GM23338 (cell line): ENCODE results near the gene C1orf87.

Experiments
- CREB1 ChIP-seq: fragments of 250-450 bp; sonication (Bioruptor Pico); IDR thresholded peaks from 2 replicates; pipeline ENCODE4 v1.5.0; 2020; ENCODE audit warnings: low read depth, mild to moderate bottlenecking, moderate library complexity
- EZH2 ChIP-seq: fragments of 200-600 bp; sonication (generic); IDR thresholded peaks from one replicate; pipeline ENCODE4 v1.8.0; 2017; ENCODE audit warnings: antibody characterized with exemption, mild to moderate bottlenecking, low read depth; ENCODE audit not compliant: unreplicated experiment
- EZH2phosphoT487 ChIP-seq: fragments of 200-600 bp; sonication (generic); IDR thresholded peaks from one replicate; pipeline ENCODE4 v1.8.1; 2018; ENCODE audit warnings: antibody characterized with exemption; ENCODE audit not compliant: unreplicated experiment
- JUNB ChIP-seq: IDR thresholded peaks from one replicate; pipeline ENCODE4 v1.6.1; 2016; ENCODE audit warnings: antibody characterized with exemption; ENCODE audit not compliant: unreplicated experiment
- NANOG ChIP-seq: IDR thresholded peaks from 2 replicates; pipeline ENCODE4 v1.6.1; 2016; ENCODE audit warnings: antibody characterized with exemption, borderline replicate concordance
- POLR2AphosphoS5 ChIP-seq: IDR thresholded peaks from 2 replicates; pipeline ENCODE4 v1.6.1; 2016; ENCODE audit warnings: antibody characterized with exemption, low read depth
- STAT1 ChIP-seq: IDR thresholded peaks from one replicate; pipeline ENCODE4 v1.6.1; 2016; ENCODE audit warnings: antibody characterized with exemption; ENCODE audit not compliant: unreplicated experiment
- ZNF114 ChIP-seq: fragments of 250-450 bp; sonication (Bioruptor Pico); IDR thresholded peaks from 2 replicates; pipeline ENCODE4 v1.5.0; 2020; ENCODE audit warnings: mild to moderate bottlenecking, moderate library complexity
- ZNF331 ChIP-seq: fragments of 250-450 bp; sonication (Bioruptor Pico); IDR thresholded peaks from 2 replicates; pipeline ENCODE4 v1.5.0; 2020; ENCODE audit warnings: low read depth, mild to moderate bottlenecking, moderate library complexity
- TF ChIP-seq, protein P1 (sequence below): IDR thresholded peaks from one replicate; pipeline ENCODE4 v1.6.1; 2018; ENCODE audit warnings: antibody characterized with exemption; ENCODE audit not compliant: unreplicated experiment
- TF ChIP-seq, protein P2 (sequence below), 2 experiments: fragments of 200-600 bp in 1 of 2; sonication (generic) in 1 of 2; conservative IDR thresholded peaks; 2 replicates each; pipeline versions ENCODE4 v1.5.1 to v1.6.1; 2016 to 2017; ENCODE audit warnings: antibody characterized with exemption in 2 of 2, low read depth in 2 of 2, mild to moderate bottlenecking in 2 of 2, moderate library complexity in 1 of 2
- TF ChIP-seq, protein P3 (sequence below): IDR thresholded peaks from 2 replicates; pipeline ENCODE4 v1.6.1; 2016; ENCODE audit warnings: antibody characterized with exemption
- TF ChIP-seq, protein P4 (sequence below): fragments of 250-450 bp; sonication (Bioruptor Pico); IDR thresholded peaks from 2 replicates; pipeline ENCODE4 v1.5.0; 2020; ENCODE audit warnings: mild to moderate bottlenecking, moderate library complexity

DNA sequence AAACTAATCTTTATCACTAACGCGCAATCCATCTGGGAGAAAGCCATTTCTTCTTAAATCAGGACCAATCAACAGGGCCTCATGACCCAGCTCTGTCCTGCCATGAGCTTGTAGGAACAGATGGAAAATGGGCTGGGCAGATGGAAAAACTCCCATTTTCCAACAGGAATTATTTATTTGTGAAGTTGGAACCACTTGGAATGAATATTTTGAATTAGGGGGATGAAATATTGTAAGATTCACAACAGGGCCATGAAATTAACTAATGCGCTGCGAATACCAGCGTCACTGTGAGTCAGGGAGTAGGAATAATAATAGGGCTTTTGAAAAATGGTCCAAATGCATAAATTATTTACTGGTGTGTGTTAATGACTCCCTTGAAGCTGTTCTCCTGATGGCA is 93.9 kb downstream of the C1orf87 start:
- TF ChIP-seq EZH2 (no peak), CREB1 (CRISPR knock-in tag) (no peak), POLR2AphosphoS5 (no peak), JUNB (no peak), EZH2phosphoT487 (no peak), STAT1 (no peak), ZNF331 (no peak), NANOG (no peak), ZNF114 (CRISPR knock-in tag) (no peak)
- TF ChIP-seq, protein P1, sequence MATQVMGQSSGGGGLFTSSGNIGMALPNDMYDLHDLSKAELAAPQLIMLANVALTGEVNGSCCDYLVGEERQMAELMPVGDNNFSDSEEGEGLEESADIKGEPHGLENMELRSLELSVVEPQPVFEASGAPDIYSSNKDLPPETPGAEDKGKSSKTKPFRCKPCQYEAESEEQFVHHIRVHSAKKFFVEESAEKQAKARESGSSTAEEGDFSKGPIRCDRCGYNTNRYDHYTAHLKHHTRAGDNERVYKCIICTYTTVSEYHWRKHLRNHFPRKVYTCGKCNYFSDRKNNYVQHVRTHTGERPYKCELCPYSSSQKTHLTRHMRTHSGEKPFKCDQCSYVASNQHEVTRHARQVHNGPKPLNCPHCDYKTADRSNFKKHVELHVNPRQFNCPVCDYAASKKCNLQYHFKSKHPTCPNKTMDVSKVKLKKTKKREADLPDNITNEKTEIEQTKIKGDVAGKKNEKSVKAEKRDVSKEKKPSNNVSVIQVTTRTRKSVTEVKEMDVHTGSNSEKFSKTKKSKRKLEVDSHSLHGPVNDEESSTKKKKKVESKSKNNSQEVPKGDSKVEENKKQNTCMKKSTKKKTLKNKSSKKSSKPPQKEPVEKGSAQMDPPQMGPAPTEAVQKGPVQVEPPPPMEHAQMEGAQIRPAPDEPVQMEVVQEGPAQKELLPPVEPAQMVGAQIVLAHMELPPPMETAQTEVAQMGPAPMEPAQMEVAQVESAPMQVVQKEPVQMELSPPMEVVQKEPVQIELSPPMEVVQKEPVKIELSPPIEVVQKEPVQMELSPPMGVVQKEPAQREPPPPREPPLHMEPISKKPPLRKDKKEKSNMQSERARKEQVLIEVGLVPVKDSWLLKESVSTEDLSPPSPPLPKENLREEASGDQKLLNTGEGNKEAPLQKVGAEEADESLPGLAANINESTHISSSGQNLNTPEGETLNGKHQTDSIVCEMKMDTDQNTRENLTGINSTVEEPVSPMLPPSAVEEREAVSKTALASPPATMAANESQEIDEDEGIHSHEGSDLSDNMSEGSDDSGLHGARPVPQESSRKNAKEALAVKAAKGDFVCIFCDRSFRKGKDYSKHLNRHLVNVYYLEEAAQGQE: no peak
- TF ChIP-seq, protein P2, sequence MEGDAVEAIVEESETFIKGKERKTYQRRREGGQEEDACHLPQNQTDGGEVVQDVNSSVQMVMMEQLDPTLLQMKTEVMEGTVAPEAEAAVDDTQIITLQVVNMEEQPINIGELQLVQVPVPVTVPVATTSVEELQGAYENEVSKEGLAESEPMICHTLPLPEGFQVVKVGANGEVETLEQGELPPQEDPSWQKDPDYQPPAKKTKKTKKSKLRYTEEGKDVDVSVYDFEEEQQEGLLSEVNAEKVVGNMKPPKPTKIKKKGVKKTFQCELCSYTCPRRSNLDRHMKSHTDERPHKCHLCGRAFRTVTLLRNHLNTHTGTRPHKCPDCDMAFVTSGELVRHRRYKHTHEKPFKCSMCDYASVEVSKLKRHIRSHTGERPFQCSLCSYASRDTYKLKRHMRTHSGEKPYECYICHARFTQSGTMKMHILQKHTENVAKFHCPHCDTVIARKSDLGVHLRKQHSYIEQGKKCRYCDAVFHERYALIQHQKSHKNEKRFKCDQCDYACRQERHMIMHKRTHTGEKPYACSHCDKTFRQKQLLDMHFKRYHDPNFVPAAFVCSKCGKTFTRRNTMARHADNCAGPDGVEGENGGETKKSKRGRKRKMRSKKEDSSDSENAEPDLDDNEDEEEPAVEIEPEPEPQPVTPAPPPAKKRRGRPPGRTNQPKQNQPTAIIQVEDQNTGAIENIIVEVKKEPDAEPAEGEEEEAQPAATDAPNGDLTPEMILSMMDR (conservative IDR thresholded peaks at IDR 0.05; ENCODE audit: low read depth in 2 of 2): no peak
- TF ChIP-seq, protein P3, sequence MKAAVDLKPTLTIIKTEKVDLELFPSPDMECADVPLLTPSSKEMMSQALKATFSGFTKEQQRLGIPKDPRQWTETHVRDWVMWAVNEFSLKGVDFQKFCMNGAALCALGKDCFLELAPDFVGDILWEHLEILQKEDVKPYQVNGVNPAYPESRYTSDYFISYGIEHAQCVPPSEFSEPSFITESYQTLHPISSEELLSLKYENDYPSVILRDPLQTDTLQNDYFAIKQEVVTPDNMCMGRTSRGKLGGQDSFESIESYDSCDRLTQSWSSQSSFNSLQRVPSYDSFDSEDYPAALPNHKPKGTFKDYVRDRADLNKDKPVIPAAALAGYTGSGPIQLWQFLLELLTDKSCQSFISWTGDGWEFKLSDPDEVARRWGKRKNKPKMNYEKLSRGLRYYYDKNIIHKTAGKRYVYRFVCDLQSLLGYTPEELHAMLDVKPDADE: no peak
- TF ChIP-seq, protein P4, sequence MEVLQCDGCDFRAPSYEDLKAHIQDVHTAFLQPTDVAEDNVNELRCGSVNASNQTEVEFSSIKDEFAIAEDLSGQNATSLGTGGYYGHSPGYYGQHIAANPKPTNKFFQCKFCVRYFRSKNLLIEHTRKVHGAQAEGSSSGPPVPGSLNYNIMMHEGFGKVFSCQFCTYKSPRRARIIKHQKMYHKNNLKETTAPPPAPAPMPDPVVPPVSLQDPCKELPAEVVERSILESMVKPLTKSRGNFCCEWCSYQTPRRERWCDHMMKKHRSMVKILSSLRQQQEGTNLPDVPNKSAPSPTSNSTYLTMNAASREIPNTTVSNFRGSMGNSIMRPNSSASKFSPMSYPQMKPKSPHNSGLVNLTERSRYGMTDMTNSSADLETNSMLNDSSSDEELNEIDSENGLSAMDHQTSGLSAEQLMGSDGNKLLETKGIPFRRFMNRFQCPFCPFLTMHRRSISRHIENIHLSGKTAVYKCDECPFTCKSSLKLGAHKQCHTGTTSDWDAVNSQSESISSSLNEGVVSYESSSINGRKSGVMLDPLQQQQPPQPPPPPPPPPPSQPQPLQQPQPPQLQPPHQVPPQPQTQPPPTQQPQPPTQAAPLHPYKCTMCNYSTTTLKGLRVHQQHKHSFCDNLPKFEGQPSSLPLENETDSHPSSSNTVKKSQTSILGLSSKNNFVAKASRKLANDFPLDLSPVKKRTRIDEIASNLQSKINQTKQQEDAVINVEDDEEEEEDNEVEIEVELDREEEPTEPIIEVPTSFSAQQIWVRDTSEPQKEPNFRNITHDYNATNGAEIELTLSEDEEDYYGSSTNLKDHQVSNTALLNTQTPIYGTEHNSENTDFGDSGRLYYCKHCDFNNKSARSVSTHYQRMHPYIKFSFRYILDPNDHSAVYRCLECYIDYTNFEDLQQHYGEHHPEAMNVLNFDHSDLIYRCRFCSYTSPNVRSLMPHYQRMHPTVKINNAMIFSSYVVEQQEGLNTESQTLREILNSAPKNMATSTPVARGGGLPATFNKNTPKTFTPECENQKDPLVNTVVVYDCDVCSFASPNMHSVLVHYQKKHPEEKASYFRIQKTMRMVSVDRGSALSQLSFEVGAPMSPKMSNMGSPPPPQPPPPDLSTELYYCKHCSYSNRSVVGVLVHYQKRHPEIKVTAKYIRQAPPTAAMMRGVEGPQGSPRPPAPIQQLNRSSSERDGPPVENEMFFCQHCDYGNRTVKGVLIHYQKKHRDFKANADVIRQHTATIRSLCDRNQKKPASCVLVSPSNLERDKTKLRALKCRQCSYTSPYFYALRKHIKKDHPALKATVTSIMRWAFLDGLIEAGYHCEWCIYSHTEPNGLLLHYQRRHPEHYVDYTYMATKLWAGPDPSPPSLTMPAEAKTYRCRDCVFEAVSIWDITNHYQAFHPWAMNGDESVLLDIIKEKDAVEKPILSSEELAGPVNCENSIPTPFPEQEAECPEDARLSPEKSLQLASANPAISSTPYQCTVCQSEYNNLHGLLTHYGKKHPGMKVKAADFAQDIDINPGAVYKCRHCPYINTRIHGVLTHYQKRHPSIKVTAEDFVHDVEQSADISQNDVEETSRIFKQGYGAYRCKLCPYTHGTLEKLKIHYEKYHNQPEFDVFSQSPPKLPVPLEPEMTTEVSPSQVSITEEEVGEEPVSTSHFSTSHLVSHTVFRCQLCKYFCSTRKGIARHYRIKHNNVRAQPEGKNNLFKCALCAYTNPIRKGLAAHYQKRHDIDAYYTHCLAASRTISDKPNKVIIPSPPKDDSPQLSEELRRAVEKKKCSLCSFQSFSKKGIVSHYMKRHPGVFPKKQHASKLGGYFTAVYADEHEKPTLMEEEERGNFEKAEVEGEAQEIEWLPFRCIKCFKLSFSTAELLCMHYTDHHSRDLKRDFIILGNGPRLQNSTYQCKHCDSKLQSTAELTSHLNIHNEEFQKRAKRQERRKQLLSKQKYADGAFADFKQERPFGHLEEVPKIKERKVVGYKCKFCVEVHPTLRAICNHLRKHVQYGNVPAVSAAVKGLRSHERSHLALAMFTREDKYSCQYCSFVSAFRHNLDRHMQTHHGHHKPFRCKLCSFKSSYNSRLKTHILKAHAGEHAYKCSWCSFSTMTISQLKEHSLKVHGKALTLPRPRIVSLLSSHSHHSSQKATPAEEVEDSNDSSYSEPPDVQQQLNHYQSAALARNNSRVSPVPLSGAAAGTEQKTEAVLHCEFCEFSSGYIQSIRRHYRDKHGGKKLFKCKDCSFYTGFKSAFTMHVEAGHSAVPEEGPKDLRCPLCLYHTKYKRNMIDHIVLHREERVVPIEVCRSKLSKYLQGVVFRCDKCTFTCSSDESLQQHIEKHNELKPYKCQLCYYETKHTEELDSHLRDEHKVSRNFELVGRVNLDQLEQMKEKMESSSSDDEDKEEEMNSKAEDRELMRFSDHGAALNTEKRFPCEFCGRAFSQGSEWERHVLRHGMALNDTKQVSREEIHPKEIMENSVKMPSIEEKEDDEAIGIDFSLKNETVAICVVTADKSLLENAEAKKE (CRISPR knock-in tag): no peak
